Measurements from ENCODE around the gene MARCHF5. TPM values are rescaled to one million over a fixed set of nuclear protein-coding genes. Genes with fewer than 3 reads are reported as not detected.
A peak's percentile ranks its signal among the peaks of the same experiment; 100 is the strongest.
"Not testable (repeated sequence)": the region's sequence is repeated elsewhere in the genome, so short reads cannot be mapped to it uniquely, and the experiment has no call there.

MARCHF5 gene
- polyA plus RNA-seq, 2 of the 4 experiments (the other 2 are of a cell fraction), result 24.7 to 37.3 TPM

DNA sequence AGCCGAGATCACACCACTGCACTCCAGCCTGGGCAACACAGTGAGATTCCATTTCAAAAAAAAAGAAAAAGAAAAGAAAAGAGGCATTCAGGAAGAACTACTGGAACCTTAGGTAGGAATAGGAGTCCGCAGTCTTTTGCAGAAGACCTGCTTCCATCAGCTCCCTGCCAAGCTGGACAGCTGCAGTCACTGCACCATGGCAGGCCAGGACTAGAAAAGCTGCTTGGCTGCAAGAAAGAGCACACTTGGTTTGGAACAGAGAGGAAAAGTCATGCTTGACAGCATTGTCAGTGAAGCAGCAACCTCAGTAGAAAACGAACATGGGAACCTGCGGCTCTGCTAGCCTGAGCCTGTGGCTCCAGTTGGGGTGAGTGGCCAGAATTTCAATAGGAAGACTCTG lies 104.3 kb downstream of the MARCHF5 start:
- CTCF ChIA-PET, result no interaction called here
- FAIRE-seq (no peak), ATAC-seq (peak in 1 of 2 experiments; percentile 24; a peak in 1 of 6 replicates), DNase-seq (ENCODE audit: low read depth in 1 of 2, low spot score in 1 of 2) (no peak)
- H3K4me1 ChIP-seq, result no peaks in the 10 kb centered on the region
- no peaks in the 10 kb centered on the region for H3K9me3 ChIP-seq
- POLR2A ChIA-PET, result no interaction called here
- no peak overlapping the region for H3K4me2 ChIP-seq
- TF ChIP-seq JUNB (IDR thresholded peaks at IDR 0.05), result no peak
- TF ChIP-seq BHLHE40 (IDR thresholded peaks at IDR 0.05; ENCODE audit: low read depth, low read length), result no peak
- no peak for TF ChIP-seq FOXS1 (CRISPR knock-in tag; IDR thresholded peaks at IDR 0.05)
- no peak for TF ChIP-seq NFE2L2 (conservative IDR thresholded peaks at IDR 0.05; ENCODE audit: low read length)
- no peak for TF ChIP-seq REST (IDR thresholded peaks at IDR 0.05)
- no peak for TF ChIP-seq E2F6 (IDR thresholded peaks at IDR 0.05; ENCODE audit: borderline replicate concordance, low read depth)
- TF ChIP-seq ZSCAN20 (CRISPR knock-in tag; IDR thresholded peaks at IDR 0.05), result no peak
- no peak for TF ChIP-seq GATA3 (IDR thresholded peaks at IDR 0.05; ENCODE audit: borderline replicate concordance)
- TF ChIP-seq BCL3 (IDR thresholded peaks at IDR 0.05), result no peak
- no peak for TF ChIP-seq JUN (IDR thresholded peaks at IDR 0.05)
- no peak for TF ChIP-seq MAX (IDR thresholded peaks at IDR 0.05)
- H3K27ac ChIP-seq, result no peak overlapping the region
- WGBS (ENCODE audit: missing lambda C conversion rate), result 55% methylated on average over 4 of the region's 4 CpGs
- no peak overlapping the region for H3K4me3 ChIP-seq

DNA sequence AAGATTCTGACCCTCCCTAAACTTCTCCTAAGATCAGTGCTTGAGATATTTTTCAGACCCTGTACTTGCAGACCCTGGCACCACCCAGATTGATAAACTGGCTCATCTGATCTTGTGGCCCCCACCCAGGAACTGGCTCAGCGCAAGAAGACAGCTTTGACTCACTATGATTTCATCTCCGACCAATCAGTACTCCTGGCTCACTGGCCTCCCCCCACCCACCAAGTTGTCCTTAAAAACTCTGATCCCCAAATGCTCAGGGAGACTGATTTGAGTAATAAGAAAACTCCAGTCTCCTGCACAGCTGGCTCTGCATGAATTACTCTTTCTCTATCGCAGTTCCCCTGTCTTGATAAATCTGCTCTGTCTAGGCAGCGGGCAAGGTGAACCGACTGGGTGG lies 111.3 kb downstream of the MARCHF5 start:
- H3K4me1 ChIP-seq; H3K27ac ChIP-seq; ATAC-seq; H3K4me2 ChIP-seq; H3K9me3 ChIP-seq; POLR2A ChIA-PET; H3K4me3 ChIP-seq; DNase-seq (ENCODE audit: low read depth in 1 of 2, low spot score in 1 of 2); FAIRE-seq: not testable (repeated sequence)
- 75% methylated on average over 5 of the region's 5 CpGs for WGBS (ENCODE audit: missing lambda C conversion rate)
- CTCF ChIA-PET, result interaction anchor here (0.6 to 1.5 kb wide), 5 partner anchors 12 to 315 kb away, joined by 3 to 4 read pairs (median 3); partner anchors contain the start of genes CPEB3 and MARCHF5

Small RNA genes within 50 kb of the gene (small RNA-seq; reads per million reads assigned to genes)
- gene RF00019, result 0 reads per million in 6 experiments
- 0 reads per million in 6 experiments for gene RNY3P12

Other genes with a start within 250 kb of the MARCHF5 start
- gene CPEB3, start 89 bp upstream of the MARCHF5 start, polyA plus RNA-seq (2011; rRNA removed), result 0.37 and 0.49 TPM in 2 replicates
- 0.24 to 0.41 TPM (median 0.32 TPM) in 3 replicates for gene CPEB3, start 89 bp upstream of the MARCHF5 start, polyA plus RNA-seq (2017; fragmentation: RNase III; extraction: RNeasy Plus Mini Kit Qiagen cat#74134 plus additional on column Dnase treatment)